Bronchial epithelial cell (primary cell): ENCODE results near the gene LRGUK. TPM values are rescaled to one million over a fixed set of nuclear protein-coding genes. Genes with fewer than 3 reads are reported as not detected.

Experiments
- DNase-seq: peaks from one replicate; pipeline ENCODE4 v3.0.0-alpha.2; 2010; ENCODE audit warnings: low read depth
- FAIRE-seq: peaks from 2 replicates; lab custom pipeline; 2011; peaks lifted over from hg19 to GRCh38; lab: Jason Lieb, UNC
- H3K27me3 ChIP-seq: 2 replicates; pipeline ENCODE4 v1.5.1; 2011; ENCODE audit warnings: low read length; ENCODE audit not compliant: control insufficient read depth, insufficient read depth
- H3K36me3 ChIP-seq: 2 replicates; pipeline ENCODE4 v1.5.1; 2011; ENCODE audit warnings: low read length; ENCODE audit not compliant: control insufficient read depth, insufficient read depth
- H3K4me3 ChIP-seq: 2 replicates; pipeline ENCODE4 v1.5.1; 2011; ENCODE audit warnings: mild to moderate bottlenecking, low read depth, low read length, control low read depth
- total RNA-seq: library from RNA; depleted of rRNA; stranded (reverse); fragments of >200 nt; gene quantifications from 2 replicates; pipeline ENCODE4 v1.2.1, GENCODE V29; 2014
- TF ChIP-seq, protein P1 (sequence below): IDR thresholded peaks from 2 replicates; pipeline ENCODE4 v1.5.1; 2011; ENCODE audit warnings: mild to moderate bottlenecking, moderate library complexity, low read length, control low read depth, inconsistent platforms; ENCODE audit not compliant: insufficient read depth, severe bottlenecking

The LRGUK gene
- total RNA-seq, 1 donor from 2014 or later: under 0.01 TPM

DNA sequence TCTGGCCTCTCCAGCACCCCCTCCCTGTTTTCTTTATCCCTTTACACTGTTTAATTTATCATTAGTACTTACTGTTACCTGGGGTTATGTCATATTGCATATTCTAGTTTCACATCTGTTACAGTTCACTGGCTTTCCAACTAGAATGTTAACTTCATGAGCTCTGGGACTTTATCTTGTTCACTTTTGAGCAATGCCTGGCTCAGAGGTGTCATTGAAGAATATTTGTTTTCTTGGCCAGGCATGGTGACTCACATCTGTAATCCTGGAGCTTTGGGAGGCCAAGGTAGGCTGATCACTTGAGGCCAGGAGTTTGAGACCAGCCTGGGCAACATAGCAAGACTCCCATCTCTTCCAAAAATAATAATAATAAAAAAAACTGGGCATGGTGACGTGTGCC lies 40.7 kb downstream of the LRGUK start:
- no peak for DNase-seq
- no peak for FAIRE-seq
- Histone ChIP-seq H3K4me3 (no peak overlapping the region), H3K27me3 (no peaks in the 10 kb centered on the region), H3K36me3 (no peaks in the 10 kb centered on the region)
- TF ChIP-seq, protein P1, sequence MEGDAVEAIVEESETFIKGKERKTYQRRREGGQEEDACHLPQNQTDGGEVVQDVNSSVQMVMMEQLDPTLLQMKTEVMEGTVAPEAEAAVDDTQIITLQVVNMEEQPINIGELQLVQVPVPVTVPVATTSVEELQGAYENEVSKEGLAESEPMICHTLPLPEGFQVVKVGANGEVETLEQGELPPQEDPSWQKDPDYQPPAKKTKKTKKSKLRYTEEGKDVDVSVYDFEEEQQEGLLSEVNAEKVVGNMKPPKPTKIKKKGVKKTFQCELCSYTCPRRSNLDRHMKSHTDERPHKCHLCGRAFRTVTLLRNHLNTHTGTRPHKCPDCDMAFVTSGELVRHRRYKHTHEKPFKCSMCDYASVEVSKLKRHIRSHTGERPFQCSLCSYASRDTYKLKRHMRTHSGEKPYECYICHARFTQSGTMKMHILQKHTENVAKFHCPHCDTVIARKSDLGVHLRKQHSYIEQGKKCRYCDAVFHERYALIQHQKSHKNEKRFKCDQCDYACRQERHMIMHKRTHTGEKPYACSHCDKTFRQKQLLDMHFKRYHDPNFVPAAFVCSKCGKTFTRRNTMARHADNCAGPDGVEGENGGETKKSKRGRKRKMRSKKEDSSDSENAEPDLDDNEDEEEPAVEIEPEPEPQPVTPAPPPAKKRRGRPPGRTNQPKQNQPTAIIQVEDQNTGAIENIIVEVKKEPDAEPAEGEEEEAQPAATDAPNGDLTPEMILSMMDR: no peak

GRCh38 chr7:134174795-134175261 lies 47.7 kb downstream of the LRGUK start:
- TF ChIP-seq, protein P1: no peak
- DNase-seq (peak; percentile 95), FAIRE-seq (no peak)
- no peak overlapping the region for H3K4me3 ChIP-seq
- H3K36me3 ChIP-seq: no peaks in the 10 kb centered on the region
- no peaks in the 10 kb centered on the region for H3K27me3 ChIP-seq

GRCh38 chr7:134175334-134176036 lies 48.3 kb downstream of the LRGUK start:
- H3K36me3 ChIP-seq: no peaks in the 10 kb centered on the region
- FAIRE-seq (no peak), DNase-seq (no peak)
- H3K4me3 ChIP-seq: no peak overlapping the region
- no peaks in the 10 kb centered on the region for H3K27me3 ChIP-seq
- TF ChIP-seq, protein P1: no peak

GRCh38 chr7:134176037-134176350 lies 48.9 kb downstream of the LRGUK start:
- Histone ChIP-seq H3K4me3 (no peak overlapping the region), H3K36me3 (no peaks in the 10 kb centered on the region), H3K27me3 (no peaks in the 10 kb centered on the region)
- DNase-seq: no peak
- no peak for FAIRE-seq
- TF ChIP-seq, protein P1: no peak

DNA sequence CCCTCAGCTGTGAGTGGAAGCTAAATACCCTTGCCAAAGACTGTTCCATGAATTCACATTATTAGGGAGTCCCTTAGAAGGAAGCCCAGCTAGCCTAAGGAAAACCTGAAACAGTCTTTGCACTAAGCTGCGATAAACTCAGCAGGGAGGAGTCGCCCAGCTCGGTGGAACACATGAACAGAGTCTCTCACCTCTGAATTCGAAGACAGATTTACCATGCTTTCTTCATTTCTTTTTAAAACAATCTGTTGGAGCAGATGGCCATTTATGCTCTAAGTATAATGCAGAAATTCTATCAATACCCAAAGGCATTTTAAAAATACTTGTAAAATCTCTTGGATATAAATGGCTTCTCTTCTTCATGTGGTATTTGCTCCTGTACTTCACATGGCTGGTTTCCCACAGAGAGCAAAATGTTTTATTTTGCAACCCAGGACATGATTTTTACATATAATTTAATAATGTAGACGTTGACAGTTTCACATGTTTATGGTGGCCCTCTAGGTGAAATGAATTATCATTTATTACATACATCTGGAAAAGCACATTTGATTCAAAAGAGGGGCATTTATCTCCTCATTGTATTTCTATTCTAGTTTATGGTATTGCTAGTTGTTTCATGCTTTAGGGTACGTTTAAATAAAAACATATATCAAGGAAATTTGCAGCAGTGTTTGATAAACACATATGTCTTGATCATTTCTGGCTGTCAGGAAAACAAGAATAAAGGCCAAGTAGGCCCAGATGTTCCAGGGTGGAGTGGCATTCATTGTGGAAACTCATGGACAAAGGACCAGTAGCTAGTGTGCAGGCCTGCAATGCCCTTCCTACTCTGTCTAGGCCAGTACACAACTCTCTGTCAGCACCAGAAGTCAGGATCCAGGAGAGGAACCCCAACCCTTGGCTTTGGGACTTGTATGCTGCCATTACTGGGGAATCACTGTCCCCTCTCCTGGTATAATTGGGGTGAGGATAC lies 52.2 kb downstream of the LRGUK start:
- TF ChIP-seq, protein P1: no peak
- Histone ChIP-seq H3K27me3 (no peaks in the 10 kb centered on the region), H3K36me3 (no peaks in the 10 kb centered on the region), H3K4me3 (no peak overlapping the region)
- DNase-seq (no peak), FAIRE-seq (no peak)
